NOMO-1 treated with DMSO at 0.1 percent for 48 hours (cell line): ENCODE measurements around the gene TXLNB.

ENCODE experiments used
- DNase-seq: peaks from one replicate; lab custom pipeline; 2025; ENCODE audit not compliant: unreplicated experiment; lab: John Stamatoyannopoulos, UW

Gene TXLNB

GRCh38 chr6:139291813-139292619 is at the start of gene TXLNB:
TSS of gene TXLNB (minus strand) at chr6:139291998. CDS start at chr6:139288899, 3,099 bp downstream.
- peak; percentile 64 for DNase-seq

- no peak for DNase-seq
Observed at GRCh38 chr6:139341060-139341459, 49.3 kb upstream of the TXLNB start.

GRCh38 chr6:139338795-139339194 is 47.0 kb upstream of the TXLNB start:
- peak; percentile 91 for DNase-seq

GRCh38 chr6:139337830-139338229 is 46.0 kb upstream of the TXLNB start:
- DNase-seq, result peak; percentile 54

- no peak for DNase-seq
Observed at GRCh38 chr6:139337001-139337400, 45.2 kb upstream of the TXLNB start.

- no peak for DNase-seq
Observed at GRCh38 chr6:139336488-139336887, 44.7 kb upstream of the TXLNB start.

GRCh38 chr6:139335447-139336210 is 43.8 kb upstream of the TXLNB start:
- no peak for DNase-seq

GRCh38 chr6:139334806-139335446 is 43.1 kb upstream of the TXLNB start:
- DNase-seq, result peak; percentile 87

- DNase-seq, result no peak
Observed at GRCh38 chr6:139330826-139331500, 39.2 kb upstream of the TXLNB start.

GRCh38 chr6:139330306-139330705 is 38.5 kb upstream of the TXLNB start:
- DNase-seq, result no peak

GRCh38 chr6:139329224-139329623 is 37.4 kb upstream of the TXLNB start:
- DNase-seq, result no peak

GRCh38 chr6:139327038-139327437 is 35.2 kb upstream of the TXLNB start:
- no peak for DNase-seq

- DNase-seq, result no peak
Observed at GRCh38 chr6:139325686-139326085, 33.9 kb upstream of the TXLNB start.

- DNase-seq, result peak; percentile 90
Observed at GRCh38 chr6:139325125-139325524, 33.3 kb upstream of the TXLNB start.

- no peak for DNase-seq
Observed at GRCh38 chr6:139324301-139324555, 32.4 kb upstream of the TXLNB start.

GRCh38 chr6:139323511-139324300 is 31.9 kb upstream of the TXLNB start:
- peak; percentile 92 for DNase-seq

GRCh38 chr6:139320081-139320480 is 28.3 kb upstream of the TXLNB start:
- DNase-seq, result no peak

GRCh38 chr6:139316622-139317317 is 25.0 kb upstream of the TXLNB start:
- no peak for DNase-seq

GRCh38 chr6:139313784-139314545 is 22.2 kb upstream of the TXLNB start:
- DNase-seq, result no peak
